Naive thymus-derived CD4-positive, alpha-beta T cell (primary cell): ENCODE data around the gene TRIM33. TPM values are rescaled to one million over a fixed set of nuclear protein-coding genes. Genes with fewer than 3 reads are reported as not detected.

Source experiments
- ATAC-seq: fragments of 150-1000 bp; cut with Tn5 transposase; 2 replicates; pipeline ENCODE4 v1.10.0; 2021; ENCODE audit warnings: mild to moderate bottlenecking, moderate library complexity
- CTCF ChIA-PET: fragments of 350-600 bp; sonication (Branson Sonifier 250); formaldehyde crosslinking; loops from one replicate; lab custom pipeline; 2021; ENCODE audit warnings: antibody characterized with exemption; lab: Charles Lee
- POLR2A ChIA-PET: fragments of 350-600 bp; sonication (Branson Sonifier 250); formaldehyde crosslinking; loops from one replicate; lab custom pipeline; 2021; ENCODE audit warnings: antibody characterized with exemption, inconsistent platforms; lab: Charles Lee
- DNase-seq, 9 donors: peaks; one replicate each; pipeline versions ENCODE4 v3.0.0 to v3.0.0-alpha.2; 2020 to 2022; ENCODE audit warnings: mixed read lengths in 1 of 9
- H3K27ac ChIP-seq: one replicate; pipeline ENCODE4 v1.7.0; 2013; ENCODE audit warnings: mild to moderate bottlenecking, low read depth, low read length, moderate library complexity
- H3K27me3 ChIP-seq, 2 donors: one replicate each; pipeline ENCODE4 v1.7.0; 2013; ENCODE audit warnings: low read length in 2 of 2, mild to moderate bottlenecking in 2 of 2, moderate library complexity in 2 of 2; ENCODE audit not compliant: control insufficient read depth in 2 of 2, insufficient read depth in 2 of 2
- H3K36me3 ChIP-seq, 3 experiments: 1 replicate in 2 of 3; 2 replicates in 1 of 3; pipeline ENCODE4 v1.7.0; 2013; ENCODE audit warnings: low read length in 3 of 3, mild to moderate bottlenecking in 3 of 3, moderate library complexity in 1 of 3; ENCODE audit not compliant: insufficient read depth in 3 of 3, control insufficient read depth in 2 of 3
- H3K4me1 ChIP-seq, 2 donors: one replicate each; pipeline ENCODE4 v1.7.0; 2013; ENCODE audit warnings: low read length in 2 of 2, mild to moderate bottlenecking in 2 of 2, moderate library complexity in 1 of 2; ENCODE audit not compliant: control insufficient read depth in 2 of 2, insufficient read depth in 2 of 2
- H3K4me3 ChIP-seq: 2 replicates; pipeline ENCODE4 v1.7.0; 2013; ENCODE audit warnings: mild to moderate bottlenecking, low read length
- H3K9me3 ChIP-seq, 3 experiments: 1 replicate in 2 of 3; 2 replicates in 1 of 3; pipeline ENCODE4 v1.7.0; 2013; ENCODE audit warnings: low read length in 3 of 3; ENCODE audit not compliant: control insufficient read depth in 2 of 3
- H3K27ac Mint-ChIP-seq, 9 donors: one replicate each; pipeline ENCODE4 v1.8.0; 2020 to 2022; ENCODE audit warnings: mixed read lengths in 9 of 9, mild to moderate bottlenecking in 8 of 9, moderate library complexity in 5 of 9, inconsistent platforms in 2 of 9
- H3K27me3 Mint-ChIP-seq, 5 donors: one replicate each; pipeline ENCODE4 v1.8.0; 2021 to 2022; ENCODE audit warnings: mixed read lengths in 5 of 5, mild to moderate bottlenecking in 1 of 5
- H3K36me3 Mint-ChIP-seq, 5 donors: one replicate each; pipeline ENCODE4 v1.8.0; 2020 to 2022; ENCODE audit warnings: mixed read lengths in 5 of 5, mild to moderate bottlenecking in 3 of 5, inconsistent platforms in 1 of 5
- H3K4me1 Mint-ChIP-seq, 7 donors: one replicate each; pipeline ENCODE4 v1.8.0; 2020 to 2022; ENCODE audit warnings: mixed read lengths in 7 of 7, mild to moderate bottlenecking in 3 of 7, inconsistent platforms in 1 of 7
- H3K4me3 Mint-ChIP-seq, 10 donors: one replicate each; pipeline ENCODE4 v1.8.0; 2020 to 2022; ENCODE audit warnings: mild to moderate bottlenecking in 10 of 10, mixed read lengths in 10 of 10, moderate library complexity in 6 of 10, inconsistent platforms in 2 of 10
- H3K9me3 Mint-ChIP-seq, 11 donors: one replicate each; pipeline ENCODE4 v1.8.0; 2020 to 2022; ENCODE audit warnings: mixed read lengths in 11 of 11, mild to moderate bottlenecking in 4 of 11, inconsistent platforms in 1 of 11, moderate library complexity in 1 of 11
- intact Hi-C, 2 donors: fragments of 100-400 bp; cut with micrococcal nuclease; formaldehyde crosslinking; loops; one replicate each; pipeline ENCODE4 v1.15.1; 2023
- polyA plus RNA-seq, 2 donors: library from polyadenylated mRNA; unstranded; fragments of 300-500 nt; fragmentation: Illumina TruSeq; gene quantifications; one replicate each; pipeline ENCODE4 v1.2.3, GENCODE V29; 2021
- total RNA-seq, 6 experiments: library from RNA in 5 of 6; stranded (reverse) in 5 of 6; gene quantifications; 1 replicate in 5 of 6; 2 replicates in 1 of 6; pipeline ENCODE4 v1.2.3 and lab custom pipeline; 2021 to 2026

TRIM33 gene
- total and polyA plus RNA-seq, 7 experiments from 2014 or later = 28.7 to 57.6 (median 45.4) TPM

DNA sequence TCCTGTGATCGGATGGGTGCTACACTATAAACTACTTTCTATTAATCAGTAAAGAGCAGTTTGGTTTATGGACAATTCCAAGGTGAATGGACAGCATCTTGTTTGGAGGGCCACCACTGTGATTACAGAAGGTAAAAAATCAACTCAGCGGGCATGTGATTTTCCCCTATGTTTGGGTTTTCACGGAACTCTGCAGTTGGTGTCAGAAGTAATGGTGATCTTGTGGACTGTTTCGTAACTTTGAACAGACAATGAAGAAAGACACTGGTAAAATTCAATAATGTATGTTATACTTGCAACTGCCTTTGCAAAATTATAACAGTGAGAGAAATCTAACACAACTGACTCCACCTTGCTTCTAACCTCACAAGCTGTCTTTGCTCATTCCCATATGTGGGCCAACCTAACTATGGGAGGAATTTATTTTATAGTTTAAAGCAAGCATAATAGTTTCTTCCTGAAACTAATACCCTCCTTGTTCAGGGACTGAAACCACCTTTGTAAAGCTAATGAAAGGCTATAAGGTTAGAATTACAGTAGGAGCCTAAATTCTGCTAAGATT, 53.2 kb downstream of the TRIM33 start:
- Mint-ChIP-seq H3K4me1 (peaks cover 7 to 31% (median 17%) of the 10 kb centered on the region in 7 donors), H3K36me3 (peaks cover 10 to 73% (median 47%) of the 10 kb centered on the region in 5 donors), H3K27me3 (no peaks in the 10 kb centered on the region), H3K27ac (peak overlapping the region in 1 of 9 donors; percentile 60), H3K4me3 (no peak overlapping the region), H3K9me3 (peaks cover 0 to 9% (median 0%) of the 10 kb centered on the region in 11 donors)
- intact Hi-C loops = no loop called here
- CTCF ChIA-PET = no interaction called here
- H3K9me3 ChIP-seq = no peaks in the 10 kb centered on the region
- no peaks in the 10 kb centered on the region for H3K27me3 ChIP-seq
- DNase-seq (no peak), ATAC-seq (no peak)
- H3K36me3 ChIP-seq = peaks cover 0 to 34% (median 3%) of the 10 kb centered on the region in 3 experiments
- no peaks in the 10 kb centered on the region for H3K4me1 ChIP-seq
- H3K4me3 ChIP-seq = no peak overlapping the region
- H3K27ac ChIP-seq = no peak overlapping the region
- POLR2A ChIA-PET = no interaction called here

DNA sequence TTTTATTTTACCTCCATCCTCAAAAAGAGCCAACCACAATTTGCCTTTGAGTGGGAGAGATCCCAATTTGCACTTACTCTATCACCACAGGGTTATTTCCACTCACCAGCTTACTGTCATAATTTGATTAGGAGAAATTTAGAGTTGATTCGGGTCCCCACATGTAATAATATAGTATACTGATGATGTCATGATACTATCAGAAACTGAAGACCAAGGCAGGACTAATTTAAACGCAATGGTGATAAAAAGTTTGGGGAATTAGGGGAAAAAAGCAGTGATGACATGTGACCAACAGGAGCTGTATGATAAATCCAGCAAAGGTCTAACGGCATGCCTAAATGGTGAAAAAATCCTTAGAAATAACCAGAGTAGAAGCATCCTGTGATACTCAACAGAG, 54.4 kb downstream of the TRIM33 start:
- H3K4me1 Mint-ChIP-seq = peaks cover 7 to 29% (median 17%) of the 10 kb centered on the region in 7 donors
- Histone ChIP-seq H3K27me3 (no peaks in the 10 kb centered on the region), H3K4me3 (no peak overlapping the region), H3K9me3 (no peaks in the 10 kb centered on the region), H3K4me1 (no peaks in the 10 kb centered on the region), H3K36me3 (peaks cover 0 to 28% (median 3%) of the 10 kb centered on the region in 3 experiments), H3K27ac (no peak overlapping the region)
- H3K4me3 Mint-ChIP-seq = no peak overlapping the region
- ChIA-PET POLR2A (interaction anchor here (0.6 kb wide), 1 partner anchor 698 kb away, joined by 4 read pairs; no protein-coding TSS in a partner anchor), CTCF (no interaction called here)
- ATAC-seq = no peak
- peaks cover 10 to 69% (median 48%) of the 10 kb centered on the region in 5 donors for H3K36me3 Mint-ChIP-seq
- no peaks in the 10 kb centered on the region for H3K27me3 Mint-ChIP-seq
- H3K27ac Mint-ChIP-seq = no peak overlapping the region
- DNase-seq = no peak
- intact Hi-C loops = no loop called here
- peaks cover 0 to 9% (median 0%) of the 10 kb centered on the region in 11 donors for H3K9me3 Mint-ChIP-seq

DNA sequence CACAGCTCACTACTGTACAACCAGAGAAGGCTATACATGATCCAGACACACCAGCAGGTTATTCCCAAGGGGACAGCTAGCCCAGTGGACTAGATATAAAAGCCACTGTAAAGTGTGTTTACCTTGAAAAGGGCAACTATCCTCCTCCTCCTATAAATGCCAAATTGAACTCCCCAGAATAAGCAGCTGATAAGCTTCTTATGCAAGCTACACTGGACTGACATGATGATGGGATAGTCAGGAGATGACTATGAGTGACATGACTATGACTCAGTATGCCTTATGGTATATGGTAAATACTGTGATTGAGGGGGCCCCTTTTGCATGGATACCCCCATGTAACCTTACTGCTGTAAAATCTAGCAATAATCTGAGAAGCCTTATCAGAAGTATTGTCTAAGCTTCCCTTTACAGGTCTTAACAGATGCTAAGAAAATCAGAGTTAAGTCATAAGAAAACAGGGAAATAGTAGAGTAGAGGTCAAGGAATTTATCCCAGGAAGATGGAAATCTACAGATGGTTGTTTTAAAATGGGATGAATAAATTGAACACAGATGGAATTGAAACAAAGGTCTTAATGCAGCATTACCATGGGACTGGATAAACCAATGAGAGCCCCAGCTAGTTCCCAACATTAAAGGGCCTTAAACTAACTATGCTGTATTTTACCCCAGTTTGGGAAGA, 55.8 kb downstream of the TRIM33 start:
- H3K4me3 Mint-ChIP-seq = no peak overlapping the region
- H3K27me3 Mint-ChIP-seq = no peaks in the 10 kb centered on the region
- Histone ChIP-seq H3K4me1 (no peaks in the 10 kb centered on the region), H3K9me3 (no peaks in the 10 kb centered on the region), H3K27me3 (no peaks in the 10 kb centered on the region), H3K4me3 (no peak overlapping the region), H3K36me3 (peaks cover 0 to 26% (median 3%) of the 10 kb centered on the region in 3 experiments), H3K27ac (no peak overlapping the region)
- DNase-seq = no peak
- ChIA-PET POLR2A (no interaction called here), CTCF (interaction anchor here (0.5 kb wide), 1 partner anchor 1331 kb away, joined by 3 read pairs; no protein-coding TSS in a partner anchor)
- peaks cover 0 to 9% (median 0%) of the 10 kb centered on the region in 11 donors for H3K9me3 Mint-ChIP-seq
- ATAC-seq = no peak
- H3K4me1 Mint-ChIP-seq = peaks cover 7 to 29% (median 17%) of the 10 kb centered on the region in 7 donors
- intact Hi-C loops = no loop called here
- H3K27ac Mint-ChIP-seq = no peak overlapping the region
- peaks cover 10 to 67% (median 46%) of the 10 kb centered on the region in 5 donors for H3K36me3 Mint-ChIP-seq

GRCh38 chr1:114454539-114454938, 56.5 kb downstream of the TRIM33 start:
- ChIA-PET POLR2A (no interaction called here), CTCF (no interaction called here)
- Histone ChIP-seq H3K27me3 (no peaks in the 10 kb centered on the region), H3K9me3 (no peaks in the 10 kb centered on the region), H3K27ac (no peak overlapping the region), H3K4me1 (no peaks in the 10 kb centered on the region), H3K36me3 (peaks cover 0 to 22% (median 3%) of the 10 kb centered on the region in 3 experiments), H3K4me3 (no peak overlapping the region)
- H3K4me1 Mint-ChIP-seq = peaks cover 7 to 23% (median 12%) of the 10 kb centered on the region in 7 donors
- ATAC-seq (no peak), DNase-seq (no peak)
- H3K9me3 Mint-ChIP-seq = peaks cover 0 to 4% (median 0%) of the 10 kb centered on the region in 11 donors
- H3K27ac Mint-ChIP-seq = no peak overlapping the region
- H3K4me3 Mint-ChIP-seq = no peak overlapping the region
- peaks cover 4 to 60% (median 40%) of the 10 kb centered on the region in 5 donors for H3K36me3 Mint-ChIP-seq
- H3K27me3 Mint-ChIP-seq = no peaks in the 10 kb centered on the region
- intact Hi-C loops = no loop called here

DNA sequence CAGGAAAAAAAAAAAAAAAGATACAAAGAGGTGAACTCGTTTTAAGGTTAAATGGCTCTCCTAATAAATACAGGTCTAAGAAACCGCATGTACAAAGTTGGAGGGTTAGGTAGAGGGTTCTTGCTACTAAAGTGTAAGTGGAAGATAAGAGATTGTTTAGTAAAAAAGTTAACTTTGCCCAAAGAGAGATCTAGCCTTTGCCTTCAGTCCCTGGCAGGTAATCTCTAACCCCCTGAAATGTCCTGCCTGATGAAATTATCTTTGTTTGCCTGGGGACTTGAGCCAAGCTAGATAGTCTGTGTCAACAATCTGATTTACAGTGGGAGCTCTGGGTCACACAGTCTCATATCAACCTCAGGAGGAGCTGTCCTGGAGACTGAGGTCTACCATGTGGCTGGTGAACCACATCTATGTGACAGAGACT, 57.6 kb downstream of the TRIM33 start:
- peaks cover 0 to 48% (median 31%) of the 10 kb centered on the region in 5 donors for H3K36me3 Mint-ChIP-seq
- ChIA-PET CTCF (no interaction called here), POLR2A (no interaction called here)
- H3K27ac ChIP-seq = no peak overlapping the region
- ATAC-seq = no peak
- no peaks in the 10 kb centered on the region for H3K9me3 ChIP-seq
- peaks cover 3 to 28% (median 5%) of the 10 kb centered on the region in 3 experiments for H3K36me3 ChIP-seq
- no peaks in the 10 kb centered on the region for H3K27me3 Mint-ChIP-seq
- H3K4me3 ChIP-seq = no peak overlapping the region
- no peaks in the 10 kb centered on the region for H3K4me1 ChIP-seq
- H3K4me3 Mint-ChIP-seq = no peak overlapping the region
- H3K4me1 Mint-ChIP-seq = peaks cover 2 to 18% (median 7%) of the 10 kb centered on the region in 7 donors
- H3K27ac Mint-ChIP-seq = peak overlapping the region in 2 of 9 donors; percentile 20 to 56
- DNase-seq = no peak
- intact Hi-C loops = no loop called here
- H3K9me3 Mint-ChIP-seq = no peaks in the 10 kb centered on the region
- no peaks in the 10 kb centered on the region for H3K27me3 ChIP-seq

DNA sequence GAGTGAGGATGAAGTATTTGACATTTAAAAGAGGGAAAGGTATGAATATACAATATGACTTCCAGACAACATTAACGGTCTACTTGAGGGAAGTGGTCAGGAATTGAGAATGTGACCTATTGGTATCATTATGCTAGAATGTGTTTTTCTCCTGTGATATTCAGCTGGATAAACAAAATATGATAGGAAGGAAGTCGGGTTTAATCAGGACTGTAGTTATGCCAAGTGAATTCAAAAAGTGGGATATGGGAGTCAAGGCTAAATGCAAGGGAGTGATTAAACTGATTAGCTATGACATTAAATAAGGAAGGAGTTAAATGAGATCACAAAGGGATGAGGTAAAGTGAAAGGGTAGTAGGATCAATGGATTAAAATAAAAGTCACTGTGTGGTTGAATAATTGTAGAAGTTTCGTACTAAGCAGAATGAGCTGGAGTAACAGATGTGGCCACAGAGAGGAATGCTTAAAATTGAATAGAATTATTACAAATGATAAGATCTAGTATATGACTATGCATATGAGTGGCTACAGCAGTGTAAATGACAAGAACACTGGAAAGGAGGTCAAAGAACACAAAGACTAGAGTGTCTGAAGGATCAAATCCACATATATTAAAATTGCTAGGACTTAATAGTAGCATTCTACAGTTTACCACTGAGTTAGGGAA, 62.5 kb downstream of the TRIM33 start:
- Histone ChIP-seq H3K36me3 (peaks cover 5 to 13% (median 6%) of the 10 kb centered on the region in 3 experiments), H3K4me3 (no peak overlapping the region), H3K27ac (no peak overlapping the region), H3K27me3 (no peaks in the 10 kb centered on the region), H3K4me1 (no peaks in the 10 kb centered on the region), H3K9me3 (no peaks in the 10 kb centered on the region)
- no peak overlapping the region for H3K27ac Mint-ChIP-seq
- no peak for ATAC-seq
- intact Hi-C loops = no loop called here
- no peak overlapping the region for H3K4me3 Mint-ChIP-seq
- H3K9me3 Mint-ChIP-seq = no peaks in the 10 kb centered on the region
- DNase-seq = no peak
- POLR2A ChIA-PET = no interaction called here
- CTCF ChIA-PET = no interaction called here
- peaks cover 0 to 21% (median 8%) of the 10 kb centered on the region in 7 donors for H3K4me1 Mint-ChIP-seq
- H3K36me3 Mint-ChIP-seq = peaks cover 4 to 32% (median 25%) of the 10 kb centered on the region in 5 donors
- no peaks in the 10 kb centered on the region for H3K27me3 Mint-ChIP-seq
